Nephron (organoid): Measurements from ENCODE around the gene CTAGE15.
"Not testable (repeated sequence)": the region's sequence is repeated elsewhere in the genome, so short reads cannot be mapped to it uniquely, and the experiment has no call there.

Source experiments
- H3K27ac Mint-ChIP-seq, 3 experiments: 2 replicates each; pipeline ENCODE4 v1.8.0; 2020; ENCODE audit warnings: mixed read lengths in 3 of 3, mild to moderate bottlenecking in 2 of 3, moderate library complexity in 1 of 3
- H3K27me3 Mint-ChIP-seq: 2 replicates; pipeline ENCODE4 v1.8.0; 2021; ENCODE audit warnings: low read depth, mild to moderate bottlenecking, moderate library complexity, mixed read lengths
- H3K36me3 Mint-ChIP-seq: 2 replicates; pipeline ENCODE4 v1.8.0; 2020; ENCODE audit warnings: low read depth, mixed read lengths
- H3K4me1 Mint-ChIP-seq: 2 replicates; pipeline ENCODE4 v1.8.0; 2020; ENCODE audit warnings: mixed read lengths
- H3K4me3 Mint-ChIP-seq, 3 experiments: 2 replicates each; pipeline ENCODE4 v1.8.0; 2020; ENCODE audit warnings: mild to moderate bottlenecking in 3 of 3, mixed read lengths in 3 of 3, moderate library complexity in 2 of 3
- H3K9me3 Mint-ChIP-seq: 2 replicates; pipeline ENCODE4 v1.8.0; 2020; ENCODE audit warnings: mixed read lengths
- TF ChIP-seq, protein P1 (sequence below), 3 experiments: fragments of 200-600 bp; sonication (generic); IDR thresholded peaks; one replicate each; pipeline ENCODE4 v1.5.0; 2021; ENCODE audit warnings: antibody characterized with exemption in 3 of 3; ENCODE audit not compliant: unreplicated experiment in 3 of 3

The CTAGE15 gene, protein sequence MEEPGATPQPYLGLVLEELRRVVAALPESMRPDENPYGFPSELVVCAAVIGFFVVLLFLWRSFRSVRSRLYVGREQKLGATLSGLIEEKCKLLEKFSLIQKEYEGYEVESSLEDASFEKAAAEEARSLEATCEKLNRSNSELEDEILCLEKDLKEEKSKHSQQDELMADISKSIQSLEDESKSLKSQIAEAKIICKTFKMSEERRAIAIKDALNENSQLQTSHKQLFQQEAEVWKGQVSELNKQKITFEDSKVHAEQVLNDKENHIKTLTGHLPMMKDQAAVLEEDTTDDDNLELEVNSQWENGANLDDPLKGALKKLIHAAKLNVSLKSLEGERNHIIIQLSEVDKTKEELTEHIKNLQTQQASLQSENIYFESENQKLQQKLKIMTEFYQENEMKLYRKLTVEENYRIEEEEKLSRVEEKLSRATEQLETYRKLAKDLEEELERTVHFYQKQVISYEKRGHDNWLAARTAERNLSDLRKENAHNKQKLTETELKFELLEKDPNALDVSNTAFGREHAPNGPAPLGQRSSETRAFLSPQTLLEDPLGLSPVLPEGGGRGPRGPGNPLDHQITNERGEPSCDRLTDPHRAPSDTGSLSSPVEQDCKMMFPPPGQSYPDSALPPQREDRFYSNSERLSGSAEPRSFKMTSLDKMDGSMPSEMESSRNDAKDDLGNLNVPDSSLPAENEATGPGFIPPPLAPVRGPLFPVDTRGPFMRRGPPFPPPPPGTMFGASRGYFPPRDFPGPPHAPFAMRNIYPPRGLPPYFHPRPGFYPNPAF

DNA sequence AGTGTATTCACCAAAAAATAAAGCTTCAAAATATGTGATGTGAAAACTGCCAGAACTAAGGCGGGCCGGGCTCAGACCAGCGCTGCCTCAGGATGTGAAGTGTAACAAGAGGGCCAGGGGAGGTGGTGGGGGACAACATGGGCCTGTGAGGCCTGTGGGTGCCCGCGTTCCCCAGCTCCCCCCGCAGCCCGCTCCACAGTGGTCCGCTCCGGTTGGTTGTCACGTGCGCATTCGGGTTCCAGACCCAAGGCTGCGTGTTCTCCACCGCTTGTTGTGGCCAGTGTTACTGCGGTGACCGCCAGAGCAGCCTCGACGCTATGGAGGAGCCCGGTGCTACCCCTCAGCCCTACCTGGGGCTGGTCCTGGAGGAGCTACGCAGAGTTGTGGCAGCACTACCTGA, at the start of gene CTAGE15:
TSS of gene CTAGE15 (plus strand) at position 301 of the 400 bp plus-strand sequence. CDS start at position 318, 17 bp downstream.
- H3K4me3 Mint-ChIP-seq, H3K36me3 Mint-ChIP-seq, H3K27me3 Mint-ChIP-seq, H3K9me3 Mint-ChIP-seq, H3K4me1 Mint-ChIP-seq, H3K27ac Mint-ChIP-seq: not testable (repeated sequence)

DNA sequence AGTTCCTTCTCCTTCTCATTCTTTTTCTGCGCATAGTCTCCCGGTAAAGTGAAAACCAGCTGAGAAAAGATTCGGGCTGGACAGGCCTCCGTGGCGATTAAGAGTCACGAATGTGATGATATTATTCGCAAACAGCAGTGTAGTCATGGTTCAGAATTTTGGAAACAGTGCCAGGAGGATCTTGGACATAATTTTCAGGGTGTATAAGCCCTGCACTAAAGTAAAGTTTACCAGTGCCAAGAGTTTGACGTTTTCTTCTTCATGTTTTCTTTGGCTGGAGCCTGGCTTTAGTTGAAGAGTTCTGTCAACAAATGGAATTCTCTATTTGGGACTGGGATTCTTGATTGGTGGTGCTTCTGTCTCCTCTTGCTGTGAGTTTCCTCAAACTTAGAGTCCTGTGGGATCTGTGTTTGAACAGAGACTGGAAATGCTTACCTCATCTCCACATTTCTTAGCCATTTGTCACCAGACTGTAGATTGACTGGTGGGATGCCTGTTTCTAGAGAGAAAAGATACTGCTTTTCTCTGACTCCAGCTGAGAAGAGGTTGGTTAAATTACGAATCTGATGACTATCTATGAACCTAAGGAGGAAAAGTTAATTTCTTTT, 49.2 kb upstream of the CTAGE15 start:
- Mint-ChIP-seq H3K27me3 (peaks cover 15% of the 10 kb centered on the region), H3K4me1 (peaks cover 26% of the 10 kb centered on the region)

DNA sequence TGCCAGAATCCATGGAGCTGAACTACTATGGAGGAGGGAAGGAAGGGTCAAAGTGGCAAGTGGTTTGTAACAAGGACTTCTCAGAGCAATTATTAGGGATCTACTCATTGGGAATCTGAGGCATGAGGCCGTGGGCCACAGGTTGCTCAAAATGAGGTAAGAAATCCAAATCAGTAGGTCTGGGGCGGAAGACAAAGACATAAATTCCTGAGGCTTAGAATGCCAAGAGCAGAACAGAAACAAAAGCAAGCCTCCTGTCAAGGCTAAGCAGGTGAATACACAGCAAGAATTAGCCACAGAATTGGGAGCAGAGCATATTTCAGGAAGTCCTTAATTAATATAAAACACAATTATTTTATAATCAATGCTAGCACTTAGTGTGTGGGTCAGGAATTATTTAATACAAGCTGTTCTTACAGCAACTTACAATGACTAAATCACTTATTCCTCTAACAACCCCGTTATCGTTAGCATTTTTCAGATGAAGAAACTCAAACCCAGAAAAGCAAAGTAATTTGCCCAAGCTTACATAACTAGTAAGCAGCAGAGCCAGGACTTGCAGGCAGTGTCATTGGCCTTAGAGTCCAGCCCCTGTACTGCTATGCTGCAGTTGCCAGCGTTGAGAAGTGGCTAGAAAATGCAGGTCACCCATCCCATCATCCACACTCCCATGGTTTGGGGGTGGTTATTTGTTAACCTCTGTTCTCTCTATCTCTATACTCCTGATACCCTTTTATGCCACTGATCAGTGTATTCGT, 40.3 kb upstream of the CTAGE15 start:
- H3K36me3 Mint-ChIP-seq, H3K27me3 Mint-ChIP-seq, H3K4me1 Mint-ChIP-seq, H3K4me3 Mint-ChIP-seq, H3K9me3 Mint-ChIP-seq, H3K27ac Mint-ChIP-seq: not testable (repeated sequence)

More for the DNA sequence above, 49.2 kb upstream of the CTAGE15 start:
- H3K27ac Mint-ChIP-seq, H3K9me3 Mint-ChIP-seq, H3K4me3 Mint-ChIP-seq, H3K36me3 Mint-ChIP-seq: not testable (repeated sequence)

DNA sequence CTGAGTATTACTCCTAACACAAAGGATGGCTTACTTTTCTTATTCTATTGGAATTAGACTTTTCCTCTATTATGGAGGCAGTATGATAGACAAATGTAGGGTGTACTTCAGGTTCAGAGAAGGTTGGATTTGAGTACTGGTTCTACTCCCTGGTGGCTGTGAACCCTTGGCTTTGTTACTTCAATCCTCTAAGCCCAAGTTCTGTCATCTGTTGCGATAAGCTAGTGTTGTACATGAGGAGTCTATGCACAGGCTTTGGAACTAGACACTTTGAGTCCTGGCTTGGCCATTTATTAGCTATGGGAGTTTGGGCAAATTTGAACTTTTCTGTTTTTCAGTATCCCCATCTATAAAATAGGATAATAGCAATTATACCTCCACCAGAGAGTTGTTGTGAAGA, 39.7 kb upstream of the CTAGE15 start:
- not testable (repeated sequence) for H3K27me3 Mint-ChIP-seq, H3K9me3 Mint-ChIP-seq, H3K4me3 Mint-ChIP-seq, H3K27ac Mint-ChIP-seq, H3K36me3 Mint-ChIP-seq, H3K4me1 Mint-ChIP-seq

DNA sequence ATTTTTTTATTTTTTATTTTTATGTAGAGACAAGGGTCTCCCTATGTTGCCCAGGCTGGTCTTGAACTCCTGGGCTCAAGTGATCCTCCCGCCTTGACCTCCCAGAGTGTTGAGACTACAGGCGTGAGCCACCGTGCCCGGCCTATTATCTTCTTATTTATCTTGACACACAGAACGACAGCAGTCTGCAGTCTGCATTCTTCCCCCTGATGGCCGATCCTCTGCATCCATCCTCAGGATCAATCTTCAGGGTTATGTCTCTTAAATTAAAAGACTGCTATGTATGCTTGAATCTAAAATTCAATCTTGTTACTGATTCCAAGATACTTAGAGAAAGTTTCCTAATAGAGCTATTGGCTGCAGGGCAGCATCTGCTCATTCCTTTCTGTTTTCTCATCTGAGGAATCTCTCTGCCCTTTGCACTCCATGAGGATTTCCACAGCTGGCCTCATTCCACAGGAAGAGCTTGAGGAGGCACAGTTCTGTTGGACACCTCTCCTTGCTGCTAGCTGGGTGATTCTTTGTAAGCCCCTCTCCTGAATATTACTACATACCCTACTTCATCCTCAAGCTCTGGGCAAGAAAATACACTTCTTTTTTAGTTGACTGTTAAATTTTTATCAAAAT, 38.3 kb upstream of the CTAGE15 start:
- not testable (repeated sequence) for H3K9me3 Mint-ChIP-seq, H3K27ac Mint-ChIP-seq, H3K36me3 Mint-ChIP-seq, H3K27me3 Mint-ChIP-seq, H3K4me3 Mint-ChIP-seq, H3K4me1 Mint-ChIP-seq

DNA sequence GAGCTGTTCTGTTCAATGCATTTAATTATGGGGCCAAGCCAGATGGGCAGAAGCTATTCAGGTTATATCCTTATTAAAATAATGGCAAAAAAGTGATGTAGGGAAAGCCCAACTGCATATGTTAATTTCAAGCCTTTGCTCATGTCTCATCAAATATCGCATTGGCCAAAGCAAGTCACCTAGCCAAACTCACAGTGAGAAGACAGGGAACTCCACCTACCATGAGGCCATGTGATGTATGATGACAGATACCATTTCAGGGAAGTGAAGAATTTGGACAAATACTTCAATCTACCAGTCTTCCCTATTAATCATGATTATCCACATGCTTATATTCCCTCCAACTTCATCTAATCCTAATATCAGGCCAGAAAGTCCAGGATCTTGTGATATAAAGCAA, 35.2 kb upstream of the CTAGE15 start:
- not testable (repeated sequence) for H3K9me3 Mint-ChIP-seq, H3K27ac Mint-ChIP-seq, H3K4me3 Mint-ChIP-seq, H3K4me1 Mint-ChIP-seq, H3K27me3 Mint-ChIP-seq, H3K36me3 Mint-ChIP-seq

DNA sequence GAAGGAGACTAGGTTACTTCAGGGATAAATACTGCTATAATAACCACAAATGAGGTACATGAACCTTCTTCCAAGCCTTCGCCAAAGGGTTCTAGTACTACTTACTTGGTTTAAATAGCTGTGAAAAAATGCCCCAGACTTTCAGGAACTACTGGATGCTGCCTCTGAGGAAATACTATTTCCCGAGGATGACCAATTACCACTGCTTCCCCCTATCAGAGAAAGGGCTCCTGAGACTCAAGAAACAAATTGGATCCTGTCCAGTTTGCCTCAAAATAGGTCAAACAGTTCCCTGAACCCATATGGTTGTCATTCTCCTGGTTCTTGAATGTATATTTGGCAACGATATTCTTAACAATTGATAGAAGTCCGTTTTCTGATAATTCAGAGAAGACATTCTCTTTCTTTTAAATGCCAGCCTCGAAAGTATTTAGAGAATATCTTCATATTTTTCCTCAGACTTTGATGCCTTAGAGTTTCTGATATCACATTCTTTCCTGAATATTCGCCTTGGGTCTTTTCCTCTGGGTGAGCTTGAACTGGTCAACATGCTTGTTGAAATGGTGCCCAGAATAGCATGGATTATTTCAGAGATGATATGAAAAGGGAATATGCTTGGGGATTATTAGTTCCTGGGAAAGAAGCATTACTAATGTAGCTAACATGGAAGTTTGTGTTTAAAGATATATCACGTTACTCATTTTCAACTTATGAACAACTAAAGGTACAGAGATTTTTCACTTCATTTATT, 28.1 kb upstream of the CTAGE15 start:
- not testable (repeated sequence) for H3K4me3 Mint-ChIP-seq, H3K9me3 Mint-ChIP-seq, H3K4me1 Mint-ChIP-seq, H3K36me3 Mint-ChIP-seq, H3K27me3 Mint-ChIP-seq, H3K27ac Mint-ChIP-seq

DNA sequence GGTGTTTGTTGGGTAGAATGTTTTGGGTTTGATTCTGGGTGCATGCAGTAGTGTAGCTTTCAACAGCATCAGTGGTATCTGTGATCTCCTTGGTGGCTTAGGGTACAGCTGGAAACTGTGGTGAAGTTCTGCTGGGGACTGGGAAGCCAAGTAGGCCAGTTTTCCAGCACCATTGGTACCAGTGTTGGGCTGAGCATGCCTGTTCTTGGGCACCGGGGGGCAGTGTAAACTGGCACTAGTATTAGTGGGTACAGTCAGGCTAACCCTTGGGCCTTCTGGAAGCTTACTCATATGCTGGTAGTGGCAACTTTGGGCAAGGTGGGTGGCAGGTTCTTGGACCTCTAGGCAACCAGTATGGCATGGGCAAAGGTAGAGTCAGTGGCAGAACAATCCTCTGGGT, 15.6 kb upstream of the CTAGE15 start:
- H3K9me3 Mint-ChIP-seq, H3K4me1 Mint-ChIP-seq, H3K36me3 Mint-ChIP-seq, H3K4me3 Mint-ChIP-seq, H3K27me3 Mint-ChIP-seq, H3K27ac Mint-ChIP-seq: not testable (repeated sequence)

DNA sequence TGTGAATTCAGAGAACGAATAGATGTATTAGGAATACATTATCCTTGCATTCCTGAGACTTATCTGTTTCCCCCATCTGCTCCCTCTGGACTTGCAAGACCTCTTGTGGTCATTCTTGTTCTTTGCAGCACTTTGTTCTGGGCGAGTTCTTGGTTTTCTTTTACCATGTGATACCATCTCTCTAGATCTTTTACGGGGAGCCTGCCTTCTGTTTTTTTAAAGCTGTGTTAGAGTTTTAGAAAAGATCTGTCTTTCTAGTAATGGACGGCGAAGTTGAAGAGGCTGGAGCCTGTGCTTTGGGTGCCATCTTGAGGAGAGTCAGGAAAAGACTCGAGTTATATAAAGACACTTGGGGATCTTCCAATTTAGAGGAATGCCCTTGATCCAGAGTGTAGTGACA, 8.3 kb upstream of the CTAGE15 start:
- not testable (repeated sequence) for H3K4me1 Mint-ChIP-seq, H3K9me3 Mint-ChIP-seq, H3K4me3 Mint-ChIP-seq, H3K36me3 Mint-ChIP-seq, H3K27ac Mint-ChIP-seq, H3K27me3 Mint-ChIP-seq
- TF ChIP-seq, protein P1, sequence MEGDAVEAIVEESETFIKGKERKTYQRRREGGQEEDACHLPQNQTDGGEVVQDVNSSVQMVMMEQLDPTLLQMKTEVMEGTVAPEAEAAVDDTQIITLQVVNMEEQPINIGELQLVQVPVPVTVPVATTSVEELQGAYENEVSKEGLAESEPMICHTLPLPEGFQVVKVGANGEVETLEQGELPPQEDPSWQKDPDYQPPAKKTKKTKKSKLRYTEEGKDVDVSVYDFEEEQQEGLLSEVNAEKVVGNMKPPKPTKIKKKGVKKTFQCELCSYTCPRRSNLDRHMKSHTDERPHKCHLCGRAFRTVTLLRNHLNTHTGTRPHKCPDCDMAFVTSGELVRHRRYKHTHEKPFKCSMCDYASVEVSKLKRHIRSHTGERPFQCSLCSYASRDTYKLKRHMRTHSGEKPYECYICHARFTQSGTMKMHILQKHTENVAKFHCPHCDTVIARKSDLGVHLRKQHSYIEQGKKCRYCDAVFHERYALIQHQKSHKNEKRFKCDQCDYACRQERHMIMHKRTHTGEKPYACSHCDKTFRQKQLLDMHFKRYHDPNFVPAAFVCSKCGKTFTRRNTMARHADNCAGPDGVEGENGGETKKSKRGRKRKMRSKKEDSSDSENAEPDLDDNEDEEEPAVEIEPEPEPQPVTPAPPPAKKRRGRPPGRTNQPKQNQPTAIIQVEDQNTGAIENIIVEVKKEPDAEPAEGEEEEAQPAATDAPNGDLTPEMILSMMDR (IDR thresholded peaks at IDR 0.05; ENCODE audit: unreplicated experiment in 3 of 3), result peak in 1 of 3 experiments; percentile 9

DNA sequence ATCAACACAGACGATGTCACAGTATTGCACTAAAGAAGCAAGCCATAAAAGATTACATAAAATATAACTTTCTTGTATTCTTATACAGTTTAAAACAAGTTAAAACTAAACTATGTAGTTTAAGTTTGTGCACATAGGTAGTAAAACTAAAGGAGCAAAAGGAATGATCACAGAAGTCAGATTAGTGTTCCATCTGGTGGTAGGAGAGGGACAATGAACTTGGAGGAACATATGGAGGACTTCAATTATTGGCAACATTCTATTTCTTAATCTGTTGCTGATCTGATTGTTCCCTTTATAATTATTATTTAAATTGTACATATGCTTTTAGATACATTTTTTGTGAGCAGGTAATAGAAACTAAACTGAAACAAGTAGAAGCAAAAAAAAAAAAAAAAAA, 5.6 kb upstream of the CTAGE15 start:
- H3K27me3 Mint-ChIP-seq, H3K4me3 Mint-ChIP-seq, H3K9me3 Mint-ChIP-seq, H3K4me1 Mint-ChIP-seq, H3K36me3 Mint-ChIP-seq, H3K27ac Mint-ChIP-seq: not testable (repeated sequence)

DNA sequence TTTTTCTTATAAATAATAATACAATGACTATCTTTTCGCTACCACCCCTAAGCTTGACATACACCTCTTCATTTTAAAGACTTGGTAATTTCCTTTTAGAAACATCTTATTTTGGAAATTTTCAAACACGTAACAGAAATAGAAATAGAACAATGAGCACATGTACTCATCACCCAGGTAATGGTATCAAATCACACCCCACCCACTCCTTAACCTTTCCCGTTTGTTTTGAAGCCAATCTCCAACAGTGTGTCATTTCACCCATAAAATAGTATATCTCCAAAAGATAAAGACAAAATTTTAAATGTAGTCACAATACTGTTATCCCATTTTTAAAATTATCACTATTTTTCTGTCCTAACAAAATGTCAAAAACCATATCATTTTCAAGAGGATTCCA, 16.6 kb downstream of the CTAGE15 start:
- not testable (repeated sequence) for H3K4me1 Mint-ChIP-seq, H3K27ac Mint-ChIP-seq, H3K9me3 Mint-ChIP-seq, H3K27me3 Mint-ChIP-seq, H3K4me3 Mint-ChIP-seq, H3K36me3 Mint-ChIP-seq

DNA sequence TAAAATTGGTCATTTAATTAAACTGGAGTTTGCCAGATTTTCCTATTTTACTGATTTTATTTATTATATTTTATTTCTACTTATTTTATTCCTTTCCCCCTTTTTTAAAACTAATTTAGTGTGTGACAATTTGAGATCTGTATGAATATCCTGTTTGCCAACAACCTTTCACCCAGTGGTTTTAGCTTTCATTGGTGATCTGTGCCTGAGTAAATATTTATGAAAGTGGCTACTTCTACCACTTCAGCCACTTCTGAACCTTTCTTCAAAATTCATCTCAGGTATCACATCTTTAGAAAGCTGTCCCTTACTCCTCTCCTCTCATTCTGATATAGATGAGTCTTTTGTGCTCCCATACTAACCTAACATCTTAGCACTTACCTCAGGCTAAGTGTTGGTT, 18.3 kb downstream of the CTAGE15 start:
- H3K36me3 Mint-ChIP-seq, H3K9me3 Mint-ChIP-seq, H3K27me3 Mint-ChIP-seq, H3K4me1 Mint-ChIP-seq, H3K27ac Mint-ChIP-seq, H3K4me3 Mint-ChIP-seq: not testable (repeated sequence)

DNA sequence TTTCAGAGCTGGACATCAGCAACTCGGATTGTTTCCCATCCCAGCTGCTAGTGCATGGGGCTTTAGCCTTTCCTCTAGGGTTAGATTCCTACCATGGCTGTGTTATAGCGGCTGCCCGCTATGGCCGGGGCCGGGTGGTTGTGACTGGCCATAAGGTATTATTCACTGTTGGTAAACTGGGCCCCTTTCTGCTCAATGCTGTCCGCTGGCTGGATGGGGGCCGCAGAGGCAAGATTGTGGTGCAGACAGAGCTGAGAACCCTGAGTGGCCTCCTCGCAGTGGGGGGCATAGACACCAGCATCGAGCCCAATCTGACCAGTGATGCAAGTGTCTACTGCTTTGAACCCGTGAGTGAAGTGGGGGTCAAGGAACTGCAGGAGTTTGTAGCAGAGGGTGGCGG, 26.5 kb downstream of the CTAGE15 start:
- H3K27ac Mint-ChIP-seq, H3K9me3 Mint-ChIP-seq, H3K36me3 Mint-ChIP-seq, H3K4me3 Mint-ChIP-seq, H3K4me1 Mint-ChIP-seq, H3K27me3 Mint-ChIP-seq: not testable (repeated sequence)
